ENCODE results near the gene PRRG4. TPM values are rescaled to one million over a fixed set of nuclear protein-coding genes. Genes with fewer than 3 reads are reported as not detected.
"Not testable (repeated sequence)": the region's sequence is repeated elsewhere in the genome, so short reads cannot be mapped to it uniquely, and the experiment has no call there.

Gene PRRG4
- total RNA-seq = 4.3 to 4.7 TPM (median 4.5 TPM) in 3 replicates

GRCh38 chr11:32829680-32830412 lies at the start of gene PRRG4:
TSS of gene PRRG4 (plus strand) at chr11:32829927. CDS start at chr11:32830530, 603 bp downstream.
- peak; percentile 41 to 67 for DNase-seq (ENCODE audit: low spot score in 2 of 2, unreplicated experiment in 2 of 2)
- TF ChIP-seq CTCF (IDR thresholded peaks at IDR 0.05; ENCODE audit: unreplicated experiment) = no peak
- Mint-ChIP-seq H3K4me1 (peaks cover 18% of the 10 kb centered on the region), H3K4me3 (peak within 1 kb of the TSS; percentile 88), H3K9me3 (no peaks in the 10 kb centered on the region), H3K27ac (peak within 1 kb of the TSS; percentile 96), H3K36me3 (no peaks in the 10 kb centered on the region), H3K27me3 (ENCODE audit: low read depth) (peaks cover 31% of the 10 kb centered on the region)

- DNase-seq (ENCODE audit: low spot score in 2 of 2, unreplicated experiment in 2 of 2); H3K36me3 Mint-ChIP-seq; H3K27ac Mint-ChIP-seq; H3K4me1 Mint-ChIP-seq; H3K4me3 Mint-ChIP-seq; H3K27me3 Mint-ChIP-seq (ENCODE audit: low read depth); H3K9me3 Mint-ChIP-seq: not testable (repeated sequence)
Observed at GRCh38 chr11:32780839-32781238, 48.9 kb upstream of the PRRG4 start.

GRCh38 chr11:32781721-32782120 lies 48.0 kb upstream of the PRRG4 start:
- Mint-ChIP-seq H3K36me3 (no peaks in the 10 kb centered on the region), H3K27ac (no peak overlapping the region), H3K4me1 (peaks cover 2% of the 10 kb centered on the region), H3K4me3 (no peak overlapping the region), H3K9me3 (no peaks in the 10 kb centered on the region), H3K27me3 (ENCODE audit: low read depth) (no peaks in the 10 kb centered on the region)
- no peak for DNase-seq (ENCODE audit: low spot score in 2 of 2, unreplicated experiment in 2 of 2)
- TF ChIP-seq CTCF (IDR thresholded peaks at IDR 0.05; ENCODE audit: unreplicated experiment) = no peak

GRCh38 chr11:32785262-32785661 lies 44.5 kb upstream of the PRRG4 start:
- Mint-ChIP-seq H3K9me3 (peaks cover 3% of the 10 kb centered on the region), H3K4me1 (peaks cover 7% of the 10 kb centered on the region), H3K27me3 (ENCODE audit: low read depth) (peaks cover 2% of the 10 kb centered on the region), H3K36me3 (no peaks in the 10 kb centered on the region), H3K4me3 (no peak overlapping the region), H3K27ac (no peak overlapping the region)
- no peak for DNase-seq (ENCODE audit: low spot score in 2 of 2, unreplicated experiment in 2 of 2)
- TF ChIP-seq CTCF (IDR thresholded peaks at IDR 0.05; ENCODE audit: unreplicated experiment) = no peak

- H3K9me3 Mint-ChIP-seq = peaks cover 3% of the 10 kb centered on the region
- peaks cover 2% of the 10 kb centered on the region for H3K27me3 Mint-ChIP-seq (ENCODE audit: low read depth)
- no peak for TF ChIP-seq CTCF (IDR thresholded peaks at IDR 0.05; ENCODE audit: unreplicated experiment)
- DNase-seq (ENCODE audit: low spot score in 2 of 2, unreplicated experiment in 2 of 2) = no peak
- H3K4me1 Mint-ChIP-seq = peaks cover 17% of the 10 kb centered on the region
- H3K4me3 Mint-ChIP-seq = no peak overlapping the region
- H3K36me3 Mint-ChIP-seq = no peaks in the 10 kb centered on the region
- no peak overlapping the region for H3K27ac Mint-ChIP-seq
Observed at GRCh38 chr11:32786811-32787210, 42.9 kb upstream of the PRRG4 start.

- Mint-ChIP-seq H3K36me3 (no peaks in the 10 kb centered on the region), H3K4me3 (no peak overlapping the region), H3K27me3 (ENCODE audit: low read depth) (peaks cover 7% of the 10 kb centered on the region), H3K27ac (peak overlapping the region; percentile 90), H3K9me3 (peaks cover 3% of the 10 kb centered on the region), H3K4me1 (peaks cover 29% of the 10 kb centered on the region)
- DNase-seq (ENCODE audit: low spot score in 2 of 2, unreplicated experiment in 2 of 2) = no peak
- TF ChIP-seq CTCF (IDR thresholded peaks at IDR 0.05; ENCODE audit: unreplicated experiment) = no peak
Observed at GRCh38 chr11:32790916-32791315, 38.8 kb upstream of the PRRG4 start.
